T-cell (primary cell): ENCODE results near the gene ATG4D. TPM values are rescaled to one million over a fixed set of nuclear protein-coding genes. Genes with fewer than 3 reads are reported as not detected.

Source experiments
- ATAC-seq, 4 experiments: fragments of 200-7000 bp in 3 of 4; fragments of 150-1000 bp in 1 of 4; cut with Tn5 transposase; replicated peaks in 1 of 4; 1 replicate in 3 of 4; 2 replicates in 1 of 4; pipeline ENCODE4 v1.10.0; 2021; ENCODE audit warnings: moderate library complexity in 3 of 4, mild to moderate bottlenecking in 2 of 4, moderate number of reproducible peaks in 1 of 4
- CTCF ChIA-PET, 2 donors: fragments of 300-600 bp; sonication (Branson Sonifier 250); formaldehyde crosslinking; loops; one replicate each; lab custom pipeline; 2022; ENCODE audit warnings: antibody characterized with exemption in 2 of 2; lab: Charles Lee
- POLR2A ChIA-PET, 2 donors: fragments of 300-600 bp; sonication (Branson Sonifier 250); formaldehyde crosslinking; loops; one replicate each; lab custom pipeline; 2022; ENCODE audit warnings: antibody characterized with exemption in 2 of 2; lab: Charles Lee
- DNase-seq, 35 experiments: peaks; one replicate each; pipeline versions ENCODE4 v3.0.0 to v3.0.0-alpha.2; 2013 to 2023
- H3K27ac ChIP-seq: one replicate; pipeline ENCODE4 v1.5.1; 2013; ENCODE audit warnings: low read length
- H3K27me3 ChIP-seq, 2 experiments: replicated peaks in 1 of 2; 1 replicate in 1 of 2; 2 replicates in 1 of 2; pipeline versions ENCODE4 v1.6.1 to v1.7.0; 2013; ENCODE audit warnings: low read length in 1 of 2, mixed read lengths in 1 of 2; ENCODE audit not compliant: control insufficient read depth in 2 of 2, insufficient read depth in 2 of 2; ENCODE audit errors: extremely low read depth in 1 of 2
- H3K36me3 ChIP-seq, 2 donors: 1 replicate in 1 of 2; 2 replicates in 1 of 2; pipeline versions ENCODE4 v1.6.1 to v1.7.0; 2013; ENCODE audit warnings: low read length in 1 of 2; ENCODE audit not compliant: control insufficient read depth in 2 of 2, insufficient read depth in 1 of 2; ENCODE audit errors: extremely low read depth in 1 of 2
- H3K4me1 ChIP-seq, 2 experiments: 1 replicate in 1 of 2; 2 replicates in 1 of 2; pipeline versions ENCODE4 v1.6.1 to v1.7.0; 2013; ENCODE audit warnings: low read length in 2 of 2, mixed read lengths in 1 of 2; ENCODE audit not compliant: insufficient read depth in 2 of 2, control insufficient read depth in 1 of 2; ENCODE audit errors: extremely low read depth in 1 of 2
- H3K4me3 ChIP-seq, 2 donors: 1 replicate in 1 of 2; 2 replicates in 1 of 2; pipeline versions ENCODE4 v1.5.1 to v1.7.0; 2013; ENCODE audit warnings: mild to moderate bottlenecking in 2 of 2, low read length in 1 of 2, moderate library complexity in 1 of 2; ENCODE audit not compliant: control insufficient read depth in 1 of 2; ENCODE audit errors: extremely low read depth in 1 of 2
- H3K9me3 ChIP-seq: 2 replicates; pipeline ENCODE4 v1.7.0; 2013
- H3K27ac Mint-ChIP-seq, 2 donors: one replicate each; pipeline ENCODE4 v1.8.0; 2020 to 2021; ENCODE audit warnings: mild to moderate bottlenecking in 2 of 2, mixed read lengths in 2 of 2
- H3K27me3 Mint-ChIP-seq, 2 donors: one replicate each; pipeline ENCODE4 v1.8.0; 2021 to 2022; ENCODE audit warnings: mixed read lengths in 2 of 2
- H3K36me3 Mint-ChIP-seq: one replicate; pipeline ENCODE4 v1.8.0; 2021; ENCODE audit warnings: mixed read lengths
- H3K4me1 Mint-ChIP-seq, 3 donors: one replicate each; pipeline ENCODE4 v1.8.0; 2020 to 2022; ENCODE audit warnings: mixed read lengths in 3 of 3, mild to moderate bottlenecking in 1 of 3
- H3K4me3 Mint-ChIP-seq, 3 donors: one replicate each; pipeline ENCODE4 v1.8.0; 2020 to 2022; ENCODE audit warnings: mild to moderate bottlenecking in 3 of 3, mixed read lengths in 3 of 3, moderate library complexity in 3 of 3
- H3K9me3 Mint-ChIP-seq, 3 donors: one replicate each; pipeline ENCODE4 v1.8.0; 2020 to 2022; ENCODE audit warnings: mixed read lengths in 3 of 3
- WGBS: methylation state at CpG from one replicate; pipeline ENCODE4 v1.1.5; 2013; ENCODE audit warnings: missing lambda C conversion rate; ENCODE audit not compliant: insufficient coverage; 5-methylcytosine and 5-hydroxymethylcytosine counted together
- total RNA-seq, 35 experiments: library from RNA in 6 of 35; stranded (reverse) in 6 of 35; fragments of 120-200 nt in 1 of 35; gene quantifications; one replicate each; pipeline versions ENCODE4 v1.2.1 to v1.2.4 and lab custom pipeline; 2013 to 2026

ATG4D gene
- total RNA-seq, 5 donors from 2014 or later (not counting 1 experiment from before 2014, with no cell fraction given) = 55.7 to 63.0 (median 60.9) TPM

DNA sequence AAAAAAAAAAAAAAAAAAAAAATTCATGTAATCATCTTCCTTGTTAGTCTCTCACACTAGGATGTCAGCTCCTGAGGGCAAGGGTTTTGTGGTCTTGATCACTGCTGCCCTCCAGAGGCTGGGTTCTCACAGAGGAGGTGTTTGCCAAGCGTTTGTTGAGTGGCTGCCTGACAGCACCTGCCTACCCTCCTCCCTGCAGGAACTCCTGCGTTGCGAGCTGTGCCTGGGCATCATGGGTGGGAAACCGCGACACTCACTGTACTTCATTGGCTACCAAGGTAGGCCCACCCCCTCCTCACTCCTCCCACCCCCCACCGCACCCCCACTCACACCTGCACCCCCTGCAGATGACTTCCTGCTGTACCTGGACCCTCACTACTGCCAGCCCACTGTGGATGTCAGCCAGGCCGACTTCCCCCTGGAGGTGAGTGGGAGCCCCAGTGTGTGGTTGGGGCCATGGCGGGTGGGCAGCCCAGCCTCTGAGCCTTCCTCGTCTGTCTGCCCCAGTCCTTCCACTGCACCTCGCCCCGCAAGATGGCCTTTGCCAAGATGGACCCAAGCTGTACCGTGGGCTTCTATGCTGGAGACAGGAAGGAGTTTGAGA, 8.1 kb downstream of the ATG4D start:
- peaks cover 44 to 55% (median 47%) of the 10 kb centered on the region in 3 donors for H3K4me1 Mint-ChIP-seq
- WGBS = 83% methylated on average over 8 of the region's 12 CpGs
- no peak for ATAC-seq

DNA sequence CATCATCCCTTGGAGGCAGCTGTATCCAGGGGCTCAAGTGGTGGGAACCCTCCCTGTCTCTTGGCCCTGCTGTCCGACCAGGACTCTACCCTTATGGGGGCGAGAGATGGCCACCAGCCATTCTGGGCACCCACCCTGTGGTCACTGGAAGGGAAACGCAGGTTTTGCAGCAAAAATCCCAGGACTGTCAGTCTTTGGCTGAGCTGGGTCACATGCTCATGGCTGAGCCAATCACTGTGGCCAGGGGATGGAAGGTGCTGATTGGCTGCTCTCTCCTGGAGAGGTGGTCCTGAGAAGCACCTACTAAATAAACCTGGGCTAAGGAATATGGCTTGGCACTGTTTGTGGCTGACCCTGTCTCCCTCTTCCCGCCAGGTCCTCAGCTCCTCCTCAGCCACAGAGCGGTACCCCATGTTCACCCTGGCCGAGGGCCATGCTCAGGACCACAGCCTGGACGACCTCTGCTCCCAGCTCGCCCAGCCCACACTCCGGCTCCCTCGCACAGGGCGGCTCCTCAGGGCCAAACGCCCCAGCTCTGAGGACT, 8.9 kb downstream of the ATG4D start:
- ChIA-PET POLR2A (no interaction called here), CTCF (interaction anchor here (0.7 to 1.1 kb wide), 4 partner anchors 15 to 214 kb away, joined by 3 read pairs; no protein-coding TSS in a partner anchor)
- Histone ChIP-seq H3K36me3 (peaks cover 24 to 76% of the 10 kb centered on the region in 2 donors), H3K4me1 (peaks cover 38 to 77% of the 10 kb centered on the region in 2 experiments), H3K9me3 (no peaks in the 10 kb centered on the region), H3K27me3 (no peaks in the 10 kb centered on the region), H3K4me3 (no peak overlapping the region), H3K27ac (peak overlapping the region; percentile 73)
- peaks cover 40 to 52% (median 44%) of the 10 kb centered on the region in 3 donors for H3K4me1 Mint-ChIP-seq
- peak overlapping the region; percentile 94 to 96 for H3K27ac Mint-ChIP-seq
- H3K9me3 Mint-ChIP-seq = no peaks in the 10 kb centered on the region
- H3K27me3 Mint-ChIP-seq = no peaks in the 10 kb centered on the region
- H3K36me3 Mint-ChIP-seq = peaks cover 16% of the 10 kb centered on the region
- H3K4me3 Mint-ChIP-seq = peak overlapping the region in 1 of 3 donors; percentile 74
- ATAC-seq (peak in 1 of 4 experiments; percentile 21), DNase-seq (peak in 3 of 35 experiments; percentile 20 to 39 (median 35))
- 88% methylated on average over 5 of the region's 12 CpGs for WGBS

More for the DNA sequence above, 8.1 kb downstream of the ATG4D start:
- peak overlapping the region; percentile 73 for H3K27ac ChIP-seq
- peaks cover 38 to 76% of the 10 kb centered on the region in 2 experiments for H3K4me1 ChIP-seq
- H3K9me3 ChIP-seq = no peaks in the 10 kb centered on the region
- no peak overlapping the region for H3K4me3 ChIP-seq
- no peaks in the 10 kb centered on the region for H3K27me3 ChIP-seq
- no peak overlapping the region for H3K4me3 Mint-ChIP-seq
- H3K36me3 ChIP-seq = peaks cover 23 to 75% of the 10 kb centered on the region in 2 donors
- H3K27ac Mint-ChIP-seq = peak overlapping the region; percentile 87 to 94
- H3K9me3 Mint-ChIP-seq = no peaks in the 10 kb centered on the region
- H3K36me3 Mint-ChIP-seq = peaks cover 19% of the 10 kb centered on the region
- CTCF ChIA-PET = interaction anchor here (1.0 to 1.1 kb wide), 2 partner anchors 9 to 29 kb away, joined by 3 to 5 read pairs; partner anchors contain the start of gene ATG4D (in 1 of the 2)
- POLR2A ChIA-PET = no interaction called here
- H3K27me3 Mint-ChIP-seq = no peaks in the 10 kb centered on the region
- DNase-seq = peak in 13 of 35 experiments; percentile 21 to 68 (median 42)

DNA sequence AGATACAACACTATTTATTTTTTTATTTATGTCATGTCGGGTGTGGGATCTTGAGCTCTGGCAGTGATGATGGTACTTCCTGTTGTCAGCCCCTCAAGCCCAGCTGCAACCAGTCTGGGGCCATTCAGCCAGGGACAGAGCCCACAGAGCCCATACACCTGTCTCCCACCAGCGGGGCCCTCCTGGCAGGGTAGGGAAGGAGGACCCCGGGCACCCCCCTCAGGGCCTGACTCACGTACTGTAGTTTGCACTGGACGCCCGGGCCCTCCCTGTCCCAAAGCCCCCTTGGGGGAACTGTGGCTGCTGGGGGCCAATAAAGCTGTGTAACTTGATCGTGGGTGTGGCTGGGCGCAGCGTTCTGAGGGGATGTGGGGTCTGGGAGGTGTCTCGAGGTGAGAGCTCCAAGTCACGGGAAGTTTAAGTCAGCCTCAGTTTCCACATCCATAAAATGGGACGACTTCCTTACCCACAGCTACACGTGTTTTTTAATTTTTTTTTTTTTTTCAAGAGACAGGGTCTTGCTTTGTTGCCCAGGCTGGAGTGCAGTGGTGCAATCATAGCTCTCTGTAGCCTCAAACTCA, 9.5 kb downstream of the ATG4D start:
- Histone ChIP-seq H3K4me3 (peak overlapping the region in 1 of 2 donors; percentile 27), H3K4me1 (peaks cover 38 to 80% of the 10 kb centered on the region in 2 experiments), H3K27me3 (no peaks in the 10 kb centered on the region), H3K9me3 (no peaks in the 10 kb centered on the region), H3K36me3 (peaks cover 30 to 80% of the 10 kb centered on the region in 2 donors), H3K27ac (peak overlapping the region; percentile 73)
- POLR2A ChIA-PET = interaction anchor here (0.6 to 1.0 kb wide), 3 partner anchors 63 to 446 kb away, joined by 3 to 4 read pairs (median 4); no protein-coding TSS in a partner anchor
- Mint-ChIP-seq H3K4me3 (peak overlapping the region in 2 of 3 donors; percentile 13 to 74), H3K27me3 (no peaks in the 10 kb centered on the region), H3K36me3 (peaks cover 19% of the 10 kb centered on the region), H3K9me3 (no peaks in the 10 kb centered on the region), H3K27ac (peak overlapping the region; percentile 94 to 96), H3K4me1 (peaks cover 40 to 56% (median 46%) of the 10 kb centered on the region in 3 donors)
- ATAC-seq (no peak), DNase-seq (peak in 2 of 35 experiments; percentile 13 to 29)
- WGBS = 27% methylated on average over 3 of the region's 13 CpGs
- CTCF ChIA-PET = interaction anchor here (0.6 to 1.1 kb wide), 4 partner anchors 15 to 215 kb away, joined by 3 read pairs; no protein-coding TSS in a partner anchor

DNA sequence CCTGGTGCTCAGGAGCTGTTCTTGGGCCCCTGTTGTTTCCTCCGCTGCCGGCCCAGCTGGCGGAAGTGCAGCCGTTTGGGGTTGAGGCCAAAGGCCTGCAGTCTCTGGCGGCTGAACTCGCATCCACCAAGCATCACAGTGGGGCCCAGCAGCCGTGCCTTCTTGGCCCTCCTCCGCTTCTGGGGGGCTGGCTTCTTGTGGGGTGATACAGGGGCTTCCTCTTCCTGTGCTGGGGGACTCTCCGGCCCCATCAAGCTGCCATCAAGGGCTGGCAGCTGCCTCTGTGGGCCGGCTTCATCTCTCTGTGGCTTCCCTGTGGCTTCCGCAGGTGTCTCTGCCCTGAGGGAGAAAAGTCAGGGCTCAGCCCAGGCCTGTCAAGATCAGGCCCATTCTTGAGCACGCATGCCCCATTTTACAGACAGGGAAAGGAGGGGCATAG, 10.3 kb downstream of the ATG4D start:
- Histone ChIP-seq H3K9me3 (no peaks in the 10 kb centered on the region), H3K27ac (peak overlapping the region; percentile 73), H3K27me3 (no peaks in the 10 kb centered on the region), H3K4me1 (peaks cover 38 to 80% of the 10 kb centered on the region in 2 experiments), H3K36me3 (peaks cover 35 to 76% of the 10 kb centered on the region in 2 donors), H3K4me3 (peak overlapping the region in 1 of 2 donors; percentile 8)
- peaks cover 23% of the 10 kb centered on the region for H3K36me3 Mint-ChIP-seq
- H3K27me3 Mint-ChIP-seq = no peaks in the 10 kb centered on the region
- no peaks in the 10 kb centered on the region for H3K9me3 Mint-ChIP-seq
- peaks cover 40 to 58% (median 47%) of the 10 kb centered on the region in 3 donors for H3K4me1 Mint-ChIP-seq
- H3K27ac Mint-ChIP-seq = peak overlapping the region; percentile 94 to 96
- CTCF ChIA-PET = interaction anchor here in 1 of 2 donors (0.5 to 1.1 kb wide), 5 partner anchors 13 to 131 kb away, joined by 3 to 5 read pairs (median 3); no protein-coding TSS in a partner anchor
- DNase-seq = peak; percentile 49 to 85 (median 63)
- POLR2A ChIA-PET = interaction anchor here (0.5 to 1.0 kb wide), 4 partner anchors 11 to 64 kb away, joined by 3 to 9 read pairs (median 6); no protein-coding TSS in a partner anchor
- peak; percentile 86 to 91 (median 88) for ATAC-seq
- 7% methylated on average over 12 of the region's 12 CpGs for WGBS
- H3K4me3 Mint-ChIP-seq = peak overlapping the region; percentile 57 to 74 (median 66)

DNA sequence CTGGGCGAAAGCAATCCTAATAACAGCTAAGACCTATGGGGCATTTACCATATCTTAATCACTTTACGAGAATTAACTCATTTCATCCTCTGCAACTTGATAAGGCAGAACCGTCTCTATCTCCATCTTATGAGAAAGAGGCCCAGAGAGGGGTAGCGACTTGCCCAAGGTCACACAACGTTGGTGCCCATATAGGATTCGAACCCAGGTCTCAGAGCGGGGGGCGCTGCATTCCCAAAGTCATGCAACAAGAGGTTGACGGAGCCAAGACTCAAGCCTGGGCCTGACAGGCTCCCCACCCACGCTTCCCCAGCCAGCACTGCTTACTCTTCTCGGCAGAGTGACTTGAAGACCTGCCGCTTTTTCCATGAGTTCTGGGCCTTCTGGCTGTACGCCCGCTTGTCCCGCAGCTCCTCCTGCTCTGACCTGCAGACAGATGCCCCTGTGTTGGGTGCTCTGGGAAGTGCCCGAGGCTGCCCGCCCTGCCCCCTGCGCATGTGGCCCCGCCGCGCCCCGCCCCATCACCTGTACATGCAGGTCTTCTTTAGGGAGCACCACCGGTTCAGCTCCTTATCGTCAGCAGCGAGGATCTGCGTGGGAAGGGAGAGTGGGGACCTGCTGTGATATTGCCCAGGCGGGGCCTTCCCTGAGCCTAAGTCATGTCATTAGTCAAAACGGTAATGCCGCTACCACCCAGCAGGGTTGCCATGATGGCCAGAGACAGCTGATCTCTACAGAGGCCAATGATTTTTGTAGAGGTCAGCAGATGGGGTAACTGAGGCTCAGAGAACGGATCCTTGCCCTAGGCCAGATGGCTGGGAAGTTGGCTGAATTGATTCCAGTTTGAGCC, 11.3 kb downstream of the ATG4D start:
- Histone ChIP-seq H3K4me3 (no peak overlapping the region), H3K27ac (peak overlapping the region; percentile 73), H3K36me3 (peaks cover 36 to 76% of the 10 kb centered on the region in 2 donors), H3K27me3 (no peaks in the 10 kb centered on the region), H3K4me1 (peaks cover 38 to 76% of the 10 kb centered on the region in 2 experiments), H3K9me3 (no peaks in the 10 kb centered on the region)
- Mint-ChIP-seq H3K27ac (peak overlapping the region; percentile 94 to 96), H3K36me3 (peaks cover 26% of the 10 kb centered on the region), H3K27me3 (no peaks in the 10 kb centered on the region), H3K4me1 (peaks cover 40 to 58% (median 47%) of the 10 kb centered on the region in 3 donors), H3K9me3 (no peaks in the 10 kb centered on the region), H3K4me3 (peak overlapping the region in 1 of 3 donors; percentile 74)
- ChIA-PET CTCF (interaction anchor here in 1 of 2 donors (1.0 to 1.1 kb wide), 2 partner anchors 14 to 47 kb away, joined by 3 read pairs; no protein-coding TSS in a partner anchor), POLR2A (interaction anchor here in 1 of 2 donors (0.5 to 0.8 kb wide), 2 partner anchors 10 to 138 kb away, joined by 3 to 7 read pairs; no protein-coding TSS in a partner anchor)
- DNase-seq (no peak), ATAC-seq (no peak)
- WGBS = 82% methylated on average over 27 of the region's 30 CpGs
